ENCODE data around the gene PEA15.

The PEA15 gene

GRCh38 chr1:160247053-160247452 lies 41.9 kb downstream of the PEA15 start:
- ChIA-PET CTCF (interaction anchor here (1.0 to 1.2 kb wide), 2 partner anchors 12 to 54 kb away, joined by 3 to 5 read pairs; no protein-coding TSS in a partner anchor), POLR2A (no interaction called here)
- DNase-seq (ENCODE audit: extremely low spot score) = no peak
- TF ChIP-seq, protein P1, sequence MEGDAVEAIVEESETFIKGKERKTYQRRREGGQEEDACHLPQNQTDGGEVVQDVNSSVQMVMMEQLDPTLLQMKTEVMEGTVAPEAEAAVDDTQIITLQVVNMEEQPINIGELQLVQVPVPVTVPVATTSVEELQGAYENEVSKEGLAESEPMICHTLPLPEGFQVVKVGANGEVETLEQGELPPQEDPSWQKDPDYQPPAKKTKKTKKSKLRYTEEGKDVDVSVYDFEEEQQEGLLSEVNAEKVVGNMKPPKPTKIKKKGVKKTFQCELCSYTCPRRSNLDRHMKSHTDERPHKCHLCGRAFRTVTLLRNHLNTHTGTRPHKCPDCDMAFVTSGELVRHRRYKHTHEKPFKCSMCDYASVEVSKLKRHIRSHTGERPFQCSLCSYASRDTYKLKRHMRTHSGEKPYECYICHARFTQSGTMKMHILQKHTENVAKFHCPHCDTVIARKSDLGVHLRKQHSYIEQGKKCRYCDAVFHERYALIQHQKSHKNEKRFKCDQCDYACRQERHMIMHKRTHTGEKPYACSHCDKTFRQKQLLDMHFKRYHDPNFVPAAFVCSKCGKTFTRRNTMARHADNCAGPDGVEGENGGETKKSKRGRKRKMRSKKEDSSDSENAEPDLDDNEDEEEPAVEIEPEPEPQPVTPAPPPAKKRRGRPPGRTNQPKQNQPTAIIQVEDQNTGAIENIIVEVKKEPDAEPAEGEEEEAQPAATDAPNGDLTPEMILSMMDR (IDR thresholded peaks at IDR 0.05; ENCODE audit: control extremely low read depth, extremely low read depth, low read depth, missing control alignments) = no peak

DNA sequence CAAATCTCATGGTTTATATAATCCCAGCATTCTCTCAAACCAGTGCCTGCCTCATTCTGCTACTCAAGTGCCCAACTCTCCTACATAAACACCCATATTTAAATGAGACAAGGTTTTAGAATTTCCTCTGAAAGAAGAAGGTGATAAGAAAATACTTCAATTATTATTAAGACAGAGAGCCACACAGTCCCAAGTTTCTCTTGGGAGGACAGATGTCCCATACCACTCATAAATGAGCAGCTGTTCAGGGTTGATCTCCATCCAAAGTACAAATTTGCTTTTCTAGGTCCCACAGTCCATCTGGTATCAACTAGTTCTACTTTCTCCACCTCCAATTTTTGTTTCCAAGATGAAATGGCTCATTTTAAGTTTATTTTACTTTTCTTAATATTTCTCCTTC lies 45.8 kb downstream of the PEA15 start:
- TF ChIP-seq, protein P1 (IDR thresholded peaks at IDR 0.05; ENCODE audit: control extremely low read depth, extremely low read depth, low read depth, missing control alignments) = no peak
- CTCF ChIA-PET = interaction anchor here (1.0 to 6.6 kb wide), 22 partner anchors 10 to 173 kb away, joined by 3 to 91 read pairs (median 17); partner anchors contain the start of gene DCAF8
- POLR2A ChIA-PET = no interaction called here
- DNase-seq (ENCODE audit: extremely low spot score) = no peak

DNA sequence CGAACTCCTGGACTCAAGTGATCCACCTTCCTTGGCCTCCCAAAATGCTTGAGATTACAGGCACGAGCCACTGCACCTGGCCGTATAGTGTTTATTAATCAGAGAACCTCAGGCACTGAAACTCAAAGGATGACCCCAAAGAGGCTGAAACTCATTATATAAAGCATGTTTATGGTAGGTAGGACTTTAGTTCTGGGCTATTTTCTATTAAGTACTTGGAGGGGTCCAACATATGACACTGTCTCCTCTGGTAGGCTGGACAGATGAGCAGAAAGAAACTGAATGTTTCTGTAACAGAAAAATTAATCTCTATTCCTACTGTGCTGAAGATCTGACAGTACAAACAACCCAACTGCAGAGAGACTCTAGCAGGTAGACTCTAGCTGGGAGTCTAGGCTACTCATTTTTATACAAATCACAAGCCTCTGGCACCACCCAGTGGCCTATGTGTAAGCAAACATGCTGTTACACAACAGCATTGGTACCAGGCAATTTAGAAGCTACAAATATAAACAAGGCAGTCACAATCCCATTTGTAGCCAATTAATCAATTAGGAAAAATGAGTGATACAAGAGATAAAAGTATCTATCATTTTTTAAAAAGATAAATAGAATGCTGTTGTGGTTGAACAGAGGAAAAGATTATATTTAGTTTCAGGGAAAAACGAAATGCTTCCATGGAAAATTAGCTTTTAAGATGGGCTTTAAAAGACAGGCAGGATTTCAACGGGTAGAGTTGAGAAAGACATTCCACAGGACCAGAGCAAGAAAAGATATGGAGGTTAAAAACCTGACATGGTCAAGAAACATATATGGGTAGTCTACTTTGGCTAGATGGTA lies 46.7 kb downstream of the PEA15 start:
- TF ChIP-seq, protein P1 (IDR thresholded peaks at IDR 0.05; ENCODE audit: control extremely low read depth, extremely low read depth, low read depth, missing control alignments) = peak; percentile 71
- CTCF ChIA-PET = interaction anchor here (0.6 to 6.6 kb wide), 56 partner anchors 9 to 474 kb away, joined by 3 to 91 read pairs (median 5); partner anchors contain the start of genes CASQ1, DCAF8 and PEX19
- POLR2A ChIA-PET = interaction anchor here (1.2 to 1.5 kb wide), 2 partner anchors 9 to 11 kb away, joined by 3 to 4 read pairs; partner anchors contain the start of gene DCAF8
- peak; percentile 67 for DNase-seq (ENCODE audit: extremely low spot score)

- TF ChIP-seq, protein P1 (IDR thresholded peaks at IDR 0.05; ENCODE audit: control extremely low read depth, extremely low read depth, low read depth, missing control alignments) = no peak
- POLR2A ChIA-PET = no interaction called here
- DNase-seq (ENCODE audit: extremely low spot score) = no peak
- CTCF ChIA-PET = interaction anchor here (2.5 to 5.2 kb wide), 3 partner anchors 15 to 63 kb away, joined by 13 to 84 read pairs (median 45); no protein-coding TSS in a partner anchor
Measured at GRCh38 chr1:160255781-160256300, 50.7 kb downstream of the PEA15 start.

DNA sequence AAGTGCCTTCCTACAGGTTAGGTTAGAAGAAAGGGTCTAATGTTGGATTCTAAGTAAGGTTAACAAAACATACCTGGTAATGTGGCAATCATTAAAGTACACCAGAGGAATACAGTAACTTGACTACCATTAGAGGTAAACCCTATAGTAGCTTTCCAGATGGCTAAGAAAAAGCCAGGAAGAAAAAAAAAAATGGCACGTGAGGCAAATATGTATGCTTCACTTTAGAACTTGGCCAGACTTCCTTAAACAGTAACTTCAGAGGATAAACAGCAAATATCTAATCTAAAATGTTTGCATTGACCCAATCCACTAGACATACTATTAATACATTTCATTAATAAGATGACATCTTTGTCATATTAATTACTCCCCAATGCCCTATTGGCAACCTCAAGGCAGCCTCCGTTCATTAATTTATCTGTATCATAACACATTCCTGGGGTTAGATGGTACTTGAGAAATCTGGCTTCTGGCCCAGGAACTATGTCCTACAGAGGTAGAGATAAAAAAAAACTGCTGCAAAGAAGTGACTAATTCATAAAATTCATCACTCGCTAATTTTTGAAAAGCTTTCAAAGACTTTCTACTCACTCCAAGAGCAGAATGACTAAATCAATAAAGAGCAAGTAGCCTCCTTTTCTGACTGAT lies 51.3 kb downstream of the PEA15 start:
- DNase-seq (ENCODE audit: extremely low spot score) = no peak
- TF ChIP-seq, protein P1 (IDR thresholded peaks at IDR 0.05; ENCODE audit: control extremely low read depth, extremely low read depth, low read depth, missing control alignments) = no peak
- POLR2A ChIA-PET = no interaction called here
- CTCF ChIA-PET = interaction anchor here (0.9 to 1.5 kb wide), 5 partner anchors 9 to 178 kb away, joined by 3 to 7 read pairs (median 3); no protein-coding TSS in a partner anchor

- TF ChIP-seq, protein P1 (IDR thresholded peaks at IDR 0.05; ENCODE audit: control extremely low read depth, extremely low read depth, low read depth, missing control alignments) = no peak
- POLR2A ChIA-PET = no interaction called here
- CTCF ChIA-PET = interaction anchor here (0.9 to 2.0 kb wide), 6 partner anchors 8 to 179 kb away, joined by 3 to 8 read pairs (median 4); no protein-coding TSS in a partner anchor
- DNase-seq (ENCODE audit: extremely low spot score) = no peak
Measured at GRCh38 chr1:160257411-160258015, 52.3 kb downstream of the PEA15 start.

Measured in GM10248 (cell line).